Tibial nerve (tissue), 4 donors: ENCODE results near the gene PIK3AP1.

Experiments
- CTCF ChIP-seq, 5 experiments: fragments of 200-600 bp in 3 of 5; fragments of 450-650 bp in 2 of 5; sonication (generic) in 3 of 5; IDR thresholded peaks; one replicate each; pipeline ENCODE4 v1.5.1; 2016 to 2019; ENCODE audit warnings: antibody characterized with exemption in 5 of 5, mild to moderate bottlenecking in 3 of 5, moderate library complexity in 2 of 5
- EP300 ChIP-seq, 2 donors: sonication (generic); formaldehyde crosslinking; IDR thresholded peaks; one replicate each; pipeline ENCODE4 v1.6.1; 2017; ENCODE audit warnings: antibody characterized with exemption in 2 of 2, mild to moderate bottlenecking in 1 of 2
- POLR2A ChIP-seq, 2 donors: fragments of 450-650 bp; IDR thresholded peaks; one replicate each; pipeline ENCODE4 v1.6.1; 2017; ENCODE audit warnings: antibody characterized with exemption in 2 of 2, mild to moderate bottlenecking in 2 of 2, moderate library complexity in 2 of 2

- TF ChIP-seq CTCF (IDR thresholded peaks at IDR 0.05): peak in 4 of 5 experiments; percentile 13 to 48 (median 32)
- no peak for TF ChIP-seq POLR2A (IDR thresholded peaks at IDR 0.05)
- TF ChIP-seq EP300 (IDR thresholded peaks at IDR 0.05): no peak
Measured at GRCh38 chr10:96642973-96643372, 77.3 kb downstream of the PIK3AP1 start.
